ENCODE results near the gene RANBP17.
A peak's percentile ranks its signal among the peaks of the same experiment; 100 is the strongest.

RANBP17 gene

DNA sequence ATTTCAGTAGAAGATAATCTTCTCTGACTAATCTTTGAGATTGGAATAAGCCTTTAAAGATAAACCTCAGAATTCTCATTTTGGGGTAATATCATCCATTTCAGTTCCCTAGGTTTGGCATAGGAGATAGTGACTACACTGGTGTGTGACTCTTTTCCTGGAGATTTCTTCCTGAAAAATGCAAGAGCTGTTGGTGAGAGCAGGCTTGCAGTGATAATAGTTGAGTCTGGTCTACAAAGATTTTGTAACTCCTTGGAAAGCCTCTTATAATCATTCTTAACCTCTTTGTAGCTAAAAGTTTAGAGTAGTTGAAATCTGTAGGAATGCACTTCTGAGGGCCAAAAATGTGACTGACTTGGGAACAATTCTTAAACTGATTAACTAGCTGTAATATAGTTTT, 23.4 kb downstream of the RANBP17 start:
- H3K4me3 ChIP-seq (ENCODE audit: low read depth, low read length) = no peak overlapping the region
- TF ChIP-seq, protein P1, sequence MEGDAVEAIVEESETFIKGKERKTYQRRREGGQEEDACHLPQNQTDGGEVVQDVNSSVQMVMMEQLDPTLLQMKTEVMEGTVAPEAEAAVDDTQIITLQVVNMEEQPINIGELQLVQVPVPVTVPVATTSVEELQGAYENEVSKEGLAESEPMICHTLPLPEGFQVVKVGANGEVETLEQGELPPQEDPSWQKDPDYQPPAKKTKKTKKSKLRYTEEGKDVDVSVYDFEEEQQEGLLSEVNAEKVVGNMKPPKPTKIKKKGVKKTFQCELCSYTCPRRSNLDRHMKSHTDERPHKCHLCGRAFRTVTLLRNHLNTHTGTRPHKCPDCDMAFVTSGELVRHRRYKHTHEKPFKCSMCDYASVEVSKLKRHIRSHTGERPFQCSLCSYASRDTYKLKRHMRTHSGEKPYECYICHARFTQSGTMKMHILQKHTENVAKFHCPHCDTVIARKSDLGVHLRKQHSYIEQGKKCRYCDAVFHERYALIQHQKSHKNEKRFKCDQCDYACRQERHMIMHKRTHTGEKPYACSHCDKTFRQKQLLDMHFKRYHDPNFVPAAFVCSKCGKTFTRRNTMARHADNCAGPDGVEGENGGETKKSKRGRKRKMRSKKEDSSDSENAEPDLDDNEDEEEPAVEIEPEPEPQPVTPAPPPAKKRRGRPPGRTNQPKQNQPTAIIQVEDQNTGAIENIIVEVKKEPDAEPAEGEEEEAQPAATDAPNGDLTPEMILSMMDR (IDR thresholded peaks at IDR 0.05; ENCODE audit: low read depth, low read length, missing control alignments) = no peak
- no peak for DNase-seq (ENCODE audit: low read depth)

DNA sequence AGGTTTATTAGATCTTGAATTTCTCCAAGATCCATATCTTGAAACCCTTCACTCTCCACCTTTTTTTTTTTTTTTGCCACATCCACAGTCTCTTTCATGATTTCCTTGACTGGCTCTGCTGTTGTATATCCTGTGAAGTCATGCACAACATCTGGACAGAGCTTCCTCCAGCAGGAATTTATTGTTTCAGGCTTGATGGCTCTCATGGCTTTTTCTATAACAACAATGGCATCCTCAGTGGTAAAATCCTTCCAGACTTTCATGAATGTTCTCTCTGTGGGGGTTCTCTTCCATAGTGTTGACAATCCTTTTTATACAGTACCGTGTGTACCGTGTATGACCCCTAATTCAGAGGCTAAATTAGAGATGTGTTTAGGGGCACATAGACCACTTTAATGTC, 24.0 kb downstream of the RANBP17 start:
- DNase-seq (ENCODE audit: low read depth) = no peak
- TF ChIP-seq, protein P1 (IDR thresholded peaks at IDR 0.05; ENCODE audit: low read depth, low read length, missing control alignments) = no peak

DNA sequence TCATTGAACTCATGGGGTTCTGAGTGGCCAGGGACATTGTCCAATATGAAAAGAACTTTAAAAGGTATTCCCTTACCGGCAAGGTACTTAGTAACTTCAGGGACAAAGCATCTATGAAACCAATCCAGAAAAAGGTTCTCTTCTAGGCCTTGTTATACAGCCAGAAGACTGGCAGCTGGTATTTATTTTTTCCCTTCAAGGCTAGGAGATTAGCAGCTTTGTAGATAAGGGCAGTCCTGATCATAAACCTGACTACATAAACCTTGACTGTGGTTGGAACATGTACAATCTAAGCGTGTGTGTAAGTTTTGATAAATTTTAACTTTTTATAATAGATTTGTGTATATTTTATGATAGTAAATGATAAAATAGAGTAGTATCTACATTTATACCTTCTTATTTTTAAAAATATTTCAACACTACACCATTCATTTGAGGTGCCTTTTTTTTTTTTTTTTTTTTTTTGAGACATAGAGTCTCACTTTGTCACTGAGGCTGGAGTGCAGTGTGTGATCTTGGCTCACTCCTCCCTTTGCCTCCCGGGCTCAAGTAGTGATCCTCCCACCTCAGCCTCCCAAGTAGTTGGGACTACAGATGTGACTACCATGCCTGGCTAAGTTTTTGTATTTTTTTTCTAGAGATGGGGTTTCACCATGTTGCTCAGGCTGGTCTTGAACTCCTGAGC, 24.5 kb downstream of the RANBP17 start:
- no peak overlapping the region for H3K4me3 ChIP-seq (ENCODE audit: low read depth, low read length)
- DNase-seq (ENCODE audit: low read depth) = no peak
- TF ChIP-seq, protein P1 (IDR thresholded peaks at IDR 0.05; ENCODE audit: low read depth, low read length, missing control alignments) = no peak

More for the DNA sequence above, 24.0 kb downstream of the RANBP17 start:
- H3K4me3 ChIP-seq (ENCODE audit: low read depth, low read length) = no peak overlapping the region

DNA sequence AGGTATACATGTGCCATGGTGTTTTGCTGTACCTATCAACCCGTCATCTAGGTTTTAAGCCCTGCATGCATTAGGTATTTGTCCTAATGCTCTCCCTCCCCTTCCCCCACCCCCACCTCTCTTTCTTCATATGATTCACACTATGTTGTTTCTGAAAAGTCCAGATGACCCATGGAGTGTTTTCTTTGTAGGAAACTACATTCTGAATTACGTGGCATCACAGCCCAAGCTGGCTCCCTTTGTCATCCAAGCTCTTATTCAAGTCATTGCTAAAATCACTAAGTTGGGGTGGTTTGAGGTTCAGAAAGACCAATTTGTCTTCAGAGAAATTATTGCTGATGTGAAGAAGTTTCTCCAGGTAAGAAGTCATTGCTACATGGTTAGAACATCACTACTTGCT, 30.4 kb downstream of the RANBP17 start:
- H3K4me3 ChIP-seq (ENCODE audit: low read depth, low read length) = no peak overlapping the region
- TF ChIP-seq, protein P1 (IDR thresholded peaks at IDR 0.05; ENCODE audit: low read depth, low read length, missing control alignments) = no peak
- DNase-seq (ENCODE audit: low read depth) = no peak

DNA sequence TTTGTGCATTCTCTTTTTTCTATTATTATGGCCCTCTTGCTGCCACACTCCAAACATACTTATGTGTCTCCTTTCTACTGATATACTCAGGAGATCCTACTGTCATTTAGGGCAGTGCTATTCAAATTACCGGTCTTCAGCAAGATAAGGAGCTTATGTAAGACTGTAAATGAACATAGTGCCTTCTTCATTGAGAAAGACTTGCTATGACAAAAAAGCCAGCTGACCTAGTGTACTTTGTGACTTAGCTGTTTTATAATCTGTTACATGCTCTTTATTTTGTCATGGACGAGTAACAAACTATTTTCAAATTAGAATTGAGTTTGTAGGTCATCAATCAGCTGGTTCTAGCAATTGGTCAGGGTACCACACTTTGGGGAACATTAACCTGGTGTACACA, 32.8 kb downstream of the RANBP17 start:
- DNase-seq (ENCODE audit: low read depth) = no peak
- no peak overlapping the region for H3K4me3 ChIP-seq (ENCODE audit: low read depth, low read length)
- TF ChIP-seq, protein P1 (IDR thresholded peaks at IDR 0.05; ENCODE audit: low read depth, low read length, missing control alignments) = no peak

DNA sequence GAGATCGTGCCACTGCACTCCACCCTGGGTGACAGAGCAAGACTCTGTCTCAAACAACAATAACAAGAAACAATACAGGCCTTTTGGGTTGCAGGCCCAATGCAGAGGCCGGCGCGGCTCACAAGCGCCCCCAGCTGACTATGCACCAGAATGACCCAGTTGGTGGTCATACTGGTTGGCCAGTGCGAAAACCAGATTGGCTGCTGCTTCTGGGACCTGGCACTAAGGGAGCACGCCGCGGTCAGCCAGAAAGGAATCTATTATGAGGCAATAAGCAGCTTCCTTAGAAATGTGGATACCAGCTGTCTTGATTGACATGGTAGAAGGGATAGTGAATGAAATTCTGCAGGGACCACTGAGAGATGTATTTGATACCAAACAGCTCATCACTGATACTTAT, 35.0 kb downstream of the RANBP17 start:
- TF ChIP-seq, protein P1 (IDR thresholded peaks at IDR 0.05; ENCODE audit: low read depth, low read length, missing control alignments) = peak; percentile 36
- H3K4me3 ChIP-seq (ENCODE audit: low read depth, low read length) = no peak overlapping the region
- no peak for DNase-seq (ENCODE audit: low read depth)

DNA sequence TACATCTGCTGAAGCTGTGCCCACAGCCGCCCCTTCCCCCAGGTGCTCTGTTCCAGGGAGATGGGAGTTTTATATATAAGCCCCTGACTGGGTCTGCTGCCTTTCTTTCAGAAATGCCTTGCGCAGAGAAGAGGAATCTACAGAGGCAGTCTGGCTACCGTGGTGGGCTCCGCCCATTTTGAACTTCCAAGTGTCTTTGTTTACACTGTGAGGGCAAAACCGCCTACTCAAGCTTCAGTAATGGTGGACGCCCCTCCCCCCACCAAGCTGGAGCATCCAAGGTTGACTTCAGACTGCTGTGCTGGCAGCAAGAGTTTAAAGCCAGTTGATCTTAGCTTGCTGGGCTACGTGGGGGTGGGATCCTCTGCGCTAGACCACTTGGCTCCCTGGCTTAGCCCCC, 41.3 kb downstream of the RANBP17 start:
- H3K4me3 ChIP-seq (ENCODE audit: low read depth, low read length) = no peak overlapping the region
- TF ChIP-seq, protein P1 (IDR thresholded peaks at IDR 0.05; ENCODE audit: low read depth, low read length, missing control alignments) = no peak
- no peak for DNase-seq (ENCODE audit: low read depth)
